ENCODE data around the gene FOXP1. TPM values are rescaled to one million over a fixed set of nuclear protein-coding genes. Genes with fewer than 3 reads are reported as not detected.
"Not testable (repeated sequence)": the region's sequence is repeated elsewhere in the genome, so short reads cannot be mapped to it uniquely, and the experiment has no call there.

The FOXP1 gene
- total RNA-seq, 4 donors from 2014 or later = 169 to 300 (median 202) TPM

GRCh38 chr3:71016178-71016845 is 567.2 kb downstream of the FOXP1 start:
- peak; percentile 34 for ATAC-seq

GRCh38 chr3:71014616-71015015 is 568.9 kb downstream of the FOXP1 start:
- H3K36me3 ChIP-seq = peaks cover 0 to 14% of the 10 kb centered on the region in 2 donors
- not testable (repeated sequence) for H3K4me3 ChIP-seq, H3K9me3 ChIP-seq, ATAC-seq, H3K27me3 ChIP-seq
- H3K27ac ChIP-seq = peak overlapping the region in 1 of 4 donors; percentile 69
- peaks cover 0 to 85% (median 8%) of the 10 kb centered on the region in 3 donors for H3K4me1 ChIP-seq
- 87 to 95% methylated on average over 6 of the region's 6 CpGs for WGBS, 2 donors (ENCODE audit: low coverage in 1 of 2)

More at GRCh38 chr3:71016178-71016845, 567.2 kb downstream of the FOXP1 start:
- no peaks in the 10 kb centered on the region for H3K27me3 ChIP-seq
- TF ChIP-seq POLR2AphosphoS5 (IDR thresholded peaks at IDR 0.05) (no peak), CTCF (IDR thresholded peaks at IDR 0.05) (no peak), POLR2A (IDR thresholded peaks at IDR 0.05) (no peak), EP300 (IDR thresholded peaks at IDR 0.05) (no peak)
- WGBS, 2 donors (ENCODE audit: low coverage in 1 of 2) = 12 to 14% methylated on average over 10 of the region's 10 CpGs
- peak overlapping the region; percentile 47 to 75 (median 67) for H3K27ac ChIP-seq
- no peaks in the 10 kb centered on the region for H3K9me3 ChIP-seq
- H3K4me1 ChIP-seq = peaks cover 0 to 84% (median 11%) of the 10 kb centered on the region in 3 donors
- no peak overlapping the region for H3K4me3 ChIP-seq
- H3K36me3 ChIP-seq = peaks cover 0 to 14% of the 10 kb centered on the region in 2 donors

GRCh38 chr3:71012971-71013370 is 570.6 kb downstream of the FOXP1 start:
- Histone ChIP-seq H3K36me3 (peaks cover 0 to 14% of the 10 kb centered on the region in 2 donors), H3K27ac (peak overlapping the region in 2 of 4 donors; percentile 32 to 73), H3K4me3 (no peak overlapping the region), H3K4me1 (peaks cover 16 to 85% (median 18%) of the 10 kb centered on the region in 3 donors), H3K9me3 (no peaks in the 10 kb centered on the region), H3K27me3 (no peaks in the 10 kb centered on the region)
- TF ChIP-seq CTCF (IDR thresholded peaks at IDR 0.05) (no peak), EP300 (IDR thresholded peaks at IDR 0.05) (no peak), POLR2A (IDR thresholded peaks at IDR 0.05) (no peak), POLR2AphosphoS5 (IDR thresholded peaks at IDR 0.05) (no peak)
- ATAC-seq = no peak
- 100% methylated on average over 1 of the region's 1 CpG for WGBS, 2 donors (ENCODE audit: low coverage in 1 of 2)

- Histone ChIP-seq H3K27ac (peak overlapping the region; percentile 7 to 80 (median 66)), H3K9me3 (no peaks in the 10 kb centered on the region), H3K4me3 (no peak overlapping the region), H3K4me1 (peaks cover 24 to 86% (median 26%) of the 10 kb centered on the region in 3 donors), H3K36me3 (peaks cover 0 to 14% of the 10 kb centered on the region in 2 donors), H3K27me3 (no peaks in the 10 kb centered on the region)
- no peak for ATAC-seq
- WGBS, 2 donors (ENCODE audit: low coverage in 1 of 2) = 63 to 72% methylated on average over 5 to 6 of the region's 6 CpGs
- TF ChIP-seq CTCF (IDR thresholded peaks at IDR 0.05) (no peak), POLR2AphosphoS5 (IDR thresholded peaks at IDR 0.05) (no peak), EP300 (IDR thresholded peaks at IDR 0.05) (no peak), POLR2A (IDR thresholded peaks at IDR 0.05) (no peak)
Measured at GRCh38 chr3:71011565-71012287, 571.8 kb downstream of the FOXP1 start.

GRCh38 chr3:71010726-71011455 is 572.6 kb downstream of the FOXP1 start:
- Histone ChIP-seq H3K9me3 (no peaks in the 10 kb centered on the region), H3K4me3 (no peak overlapping the region), H3K36me3 (peaks cover 0 to 14% of the 10 kb centered on the region in 2 donors), H3K27me3 (no peaks in the 10 kb centered on the region), H3K27ac (peak overlapping the region; percentile 39 to 80 (median 66)), H3K4me1 (peaks cover 31 to 86% (median 33%) of the 10 kb centered on the region in 3 donors)
- WGBS, 2 donors (ENCODE audit: low coverage in 1 of 2) = 77 to 80% methylated on average over 1 to 3 of the region's 3 CpGs
- no peak for ATAC-seq
- no peak for TF ChIP-seq EP300 (IDR thresholded peaks at IDR 0.05)
- TF ChIP-seq POLR2A (IDR thresholded peaks at IDR 0.05) = no peak
- TF ChIP-seq CTCF (IDR thresholded peaks at IDR 0.05) = no peak
- TF ChIP-seq POLR2AphosphoS5 (IDR thresholded peaks at IDR 0.05) = no peak
